Rectal smooth muscle tissue (tissue), 1 donor: ENCODE data around the gene DENND6A.
"Not testable (repeated sequence)": the region's sequence is repeated elsewhere in the genome, so short reads cannot be mapped to it uniquely, and the experiment has no call there.

Experiments used
- H3K27ac ChIP-seq: one replicate; pipeline ENCODE4 v1.7.0; 2013; ENCODE audit warnings: low read depth, low read length, inconsistent platforms
- H3K27me3 ChIP-seq: one replicate; pipeline ENCODE4 v1.7.0; 2013; ENCODE audit warnings: low read length; ENCODE audit not compliant: control insufficient read depth, insufficient read depth
- H3K36me3 ChIP-seq: one replicate; pipeline ENCODE4 v1.7.0; 2013; ENCODE audit warnings: low read length; ENCODE audit not compliant: control insufficient read depth, insufficient read depth
- H3K4me1 ChIP-seq: one replicate; pipeline ENCODE4 v1.7.0; 2013; ENCODE audit warnings: low read length; ENCODE audit not compliant: control insufficient read depth, insufficient read depth
- H3K4me3 ChIP-seq: one replicate; pipeline ENCODE4 v1.7.0; 2013; ENCODE audit warnings: low read length
- H3K9ac ChIP-seq: one replicate; pipeline ENCODE4 v1.7.0; 2013; ENCODE audit warnings: low read length

DENND6A gene

GRCh38 chr3:57717205-57717868 is 24.5 kb upstream of the DENND6A start:
- Histone ChIP-seq H3K27ac (no peak overlapping the region), H3K4me3 (no peak overlapping the region), H3K27me3 (no peaks in the 10 kb centered on the region), H3K9ac (no peak overlapping the region), H3K36me3 (no peaks in the 10 kb centered on the region), H3K4me1 (no peaks in the 10 kb centered on the region)

GRCh38 chr3:57715686-57716085 is 22.8 kb upstream of the DENND6A start:
- Histone ChIP-seq H3K36me3 (no peaks in the 10 kb centered on the region), H3K9ac (no peak overlapping the region), H3K27ac (no peak overlapping the region), H3K27me3 (no peaks in the 10 kb centered on the region), H3K4me1 (no peaks in the 10 kb centered on the region), H3K4me3 (no peak overlapping the region)

GRCh38 chr3:57709559-57709958 is 16.7 kb upstream of the DENND6A start:
- Histone ChIP-seq H3K27ac (no peak overlapping the region), H3K36me3 (no peaks in the 10 kb centered on the region), H3K27me3 (no peaks in the 10 kb centered on the region), H3K4me1 (no peaks in the 10 kb centered on the region), H3K4me3 (no peak overlapping the region), H3K9ac (no peak overlapping the region)

GRCh38 chr3:57709031-57709430 is 16.2 kb upstream of the DENND6A start:
- no peak overlapping the region for H3K27ac ChIP-seq
- no peaks in the 10 kb centered on the region for H3K4me1 ChIP-seq
- no peak overlapping the region for H3K9ac ChIP-seq
- no peaks in the 10 kb centered on the region for H3K27me3 ChIP-seq
- H3K4me3 ChIP-seq: no peak overlapping the region
- no peaks in the 10 kb centered on the region for H3K36me3 ChIP-seq

GRCh38 chr3:57706462-57706861 is 13.6 kb upstream of the DENND6A start:
- Histone ChIP-seq H3K36me3 (no peaks in the 10 kb centered on the region), H3K4me3 (no peak overlapping the region), H3K27ac (no peak overlapping the region), H3K4me1 (no peaks in the 10 kb centered on the region), H3K9ac (no peak overlapping the region), H3K27me3 (no peaks in the 10 kb centered on the region)

GRCh38 chr3:57705351-57705750 is 12.5 kb upstream of the DENND6A start:
- H3K9ac ChIP-seq, H3K4me3 ChIP-seq, H3K27ac ChIP-seq, H3K27me3 ChIP-seq, H3K36me3 ChIP-seq, H3K4me1 ChIP-seq: not testable (repeated sequence)

- Histone ChIP-seq H3K27ac (no peak overlapping the region), H3K4me1 (no peaks in the 10 kb centered on the region), H3K36me3 (no peaks in the 10 kb centered on the region), H3K9ac (no peak overlapping the region), H3K27me3 (no peaks in the 10 kb centered on the region), H3K4me3 (no peak overlapping the region)
Measured at GRCh38 chr3:57701781-57702180, 8.9 kb upstream of the DENND6A start.

- H3K27me3 ChIP-seq: no peaks in the 10 kb centered on the region
- no peaks in the 10 kb centered on the region for H3K4me1 ChIP-seq
- H3K4me3 ChIP-seq: no peak overlapping the region
- H3K27ac ChIP-seq: no peak overlapping the region
- no peaks in the 10 kb centered on the region for H3K36me3 ChIP-seq
- no peak overlapping the region for H3K9ac ChIP-seq
Measured at GRCh38 chr3:57700737-57701136, 7.9 kb upstream of the DENND6A start.

- no peaks in the 10 kb centered on the region for H3K36me3 ChIP-seq
- no peak overlapping the region for H3K27ac ChIP-seq
- no peaks in the 10 kb centered on the region for H3K27me3 ChIP-seq
- H3K4me3 ChIP-seq: no peak overlapping the region
- no peak overlapping the region for H3K9ac ChIP-seq
- no peaks in the 10 kb centered on the region for H3K4me1 ChIP-seq
Measured at GRCh38 chr3:57699591-57699990, 6.7 kb upstream of the DENND6A start.

GRCh38 chr3:57696801-57697321 is 4.0 kb upstream of the DENND6A start:
- no peaks in the 10 kb centered on the region for H3K4me1 ChIP-seq
- no peak overlapping the region for H3K27ac ChIP-seq
- H3K4me3 ChIP-seq: no peak overlapping the region
- H3K36me3 ChIP-seq: no peaks in the 10 kb centered on the region
- no peaks in the 10 kb centered on the region for H3K27me3 ChIP-seq
- no peak overlapping the region for H3K9ac ChIP-seq

GRCh38 chr3:57694146-57694545 is 1.3 kb upstream of the DENND6A start:
- no peaks in the 10 kb centered on the region for H3K36me3 ChIP-seq
- no peak overlapping the region for H3K9ac ChIP-seq
- H3K27me3 ChIP-seq: no peaks in the 10 kb centered on the region

GRCh38 chr3:57692133-57692395 is 813 bp downstream of the DENND6A start:
- not testable (repeated sequence) for H3K4me1 ChIP-seq, H3K36me3 ChIP-seq, H3K9ac ChIP-seq, H3K27me3 ChIP-seq
- Histone ChIP-seq H3K4me3 (peak overlapping the region; percentile 81), H3K27ac (peak overlapping the region; percentile 93)

More at GRCh38 chr3:57694146-57694545, 1.3 kb upstream of the DENND6A start:
- Histone ChIP-seq H3K4me3 (no peak overlapping the region), H3K27ac (no peak overlapping the region), H3K4me1 (peaks cover 5% of the 10 kb centered on the region)

- H3K9ac ChIP-seq: peak overlapping the region; percentile 16
Measured at GRCh38 chr3:57691411-57692132, 1.3 kb downstream of the DENND6A start.

More at GRCh38 chr3:57691411-57692132, 1.3 kb downstream of the DENND6A start:
- no peaks in the 10 kb centered on the region for H3K36me3 ChIP-seq
- H3K27me3 ChIP-seq: no peaks in the 10 kb centered on the region
- H3K27ac ChIP-seq: peak overlapping the region; percentile 93
- peak overlapping the region; percentile 81 for H3K4me3 ChIP-seq
- peaks cover 8% of the 10 kb centered on the region for H3K4me1 ChIP-seq
